Pancreas (tissue), 10 donors: ENCODE results near the gene COPE. TPM values are rescaled to one million over a fixed set of nuclear protein-coding genes. Genes with fewer than 3 reads are reported as not detected.

Source experiments
- ATAC-seq, 4 donors: fragments of 200-7000 bp; cut with Tn5 transposase; one replicate each; pipeline versions ENCODE4 v1.8.0 to v1.9.1; 2020; ENCODE audit warnings: mild to moderate bottlenecking in 4 of 4, moderate library complexity in 4 of 4
- DNase-seq, 6 donors: peaks; one replicate each; pipeline ENCODE4 v3.0.0-alpha.2; 2020
- FAIRE-seq: peaks from 2 replicates; lab custom pipeline; 2012; peaks lifted over from hg19 to GRCh38; lab: Jason Lieb, UNC
- H3K27ac ChIP-seq, 4 donors: fragments of 200-600 bp; sonication (generic); 1 replicate in 3 of 4; 2 replicates in 1 of 4; pipeline versions ENCODE4 v1.5.0 to v1.8.0; 2020
- H3K27me3 ChIP-seq, 4 donors: fragments of 200-600 bp; one replicate each; pipeline ENCODE4 v1.8.0; 2021
- H3K36me3 ChIP-seq, 3 donors: fragments of 200-600 bp; sonication (generic) in 1 of 3; one replicate each; pipeline versions ENCODE4 v1.5.0 to v1.8.0; 2020 to 2021
- H3K4me1 ChIP-seq, 3 donors: fragments of 200-600 bp; one replicate each; pipeline ENCODE4 v1.8.0; 2021
- H3K4me3 ChIP-seq, 4 donors: fragments of 200-600 bp; sonication (generic) in 2 of 4; one replicate each; pipeline versions ENCODE4 v1.5.0 to v1.8.0; 2020 to 2021
- H3K9me3 ChIP-seq, 4 donors: fragments of 200-600 bp; one replicate each; pipeline ENCODE4 v1.8.0; 2021
- WGBS, 2 donors: extraction: QIAGEN DNeasy Blood & Tissue Kit; methylation state at CpG; one replicate each; pipeline ENCODE4 v1.1.7; 2013; 5-methylcytosine and 5-hydroxymethylcytosine counted together
- intact Hi-C, 3 donors: fragments of 100-400 bp; cut with DNase I; formaldehyde crosslinking; loops; one replicate each; pipeline versions ENCODE4 v1.11.1 to v1.14.2; 2022
- polyA plus RNA-seq, 2 donors: library from polyadenylated mRNA; stranded (reverse); fragments of 200-250 nt; gene quantifications; one replicate each; pipeline ENCODE4 v1.2.3, GENCODE V29; 2013
- total RNA-seq, 6 donors: library from RNA; stranded (reverse); fragmentation: NEBNext Ultra II Directional in 4 of 6; extraction: Animal tissue kit (Norgen Biotek cat#: 25700) in 4 of 6; gene quantifications; one replicate each; pipeline versions ENCODE4 v1.2.1 to v1.2.4, GENCODE V29; 2021 to 2023
- TF ChIP-seq, protein P1 (sequence below), 4 donors: fragments of 200-600 bp; sonication (generic) in 3 of 4; IDR thresholded peaks; one replicate each; pipeline versions ENCODE4 v1.5.0 to v1.8.0; 2021; ENCODE audit warnings: antibody characterized with exemption in 4 of 4
- donor health status: healthy with polysubstance abuse.
- donor health status: DM: no; HTN: no; CAD: no; lungs with moderate emphysema.
- donor health status: DM: no; HTN: no; CAD: no.
- donor health status: control.
- donor health status: control.
- donor health status: Bipolar disorder and iron deficiency.
- donor health status: DM: yes; HTN: yes; CAD: no.
- donor health status: DM: no; HTN: no; CAD: no.
- donor health status: DM: no; HTN: no; CAD: no.
- donor health status: DM: yes; HTN: yes; CAD: no.

The COPE gene
- total and polyA plus RNA-seq, 8 donors = 58.2 to 200 (median 94.2) TPM

DNA sequence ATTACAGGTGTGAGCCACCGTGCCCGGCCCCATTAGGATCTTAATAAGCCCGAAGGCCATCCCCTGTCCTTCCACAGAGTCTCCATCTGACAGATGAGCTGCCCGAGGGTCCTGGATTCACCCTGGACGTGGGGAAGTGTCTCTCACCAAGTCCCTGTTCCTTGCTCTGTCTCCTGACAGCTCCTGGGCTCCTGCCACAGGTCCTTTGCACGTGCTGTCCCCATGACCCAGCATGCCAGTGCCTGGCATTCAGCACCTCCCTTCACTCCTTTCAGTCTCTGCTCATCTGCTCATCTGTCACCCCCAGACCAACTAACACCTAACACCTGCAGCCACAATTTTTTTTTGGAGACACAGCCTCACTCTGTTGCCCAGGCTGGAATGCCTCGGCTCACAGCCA is 37.7 kb downstream of the COPE start:
- TF ChIP-seq, protein P1, sequence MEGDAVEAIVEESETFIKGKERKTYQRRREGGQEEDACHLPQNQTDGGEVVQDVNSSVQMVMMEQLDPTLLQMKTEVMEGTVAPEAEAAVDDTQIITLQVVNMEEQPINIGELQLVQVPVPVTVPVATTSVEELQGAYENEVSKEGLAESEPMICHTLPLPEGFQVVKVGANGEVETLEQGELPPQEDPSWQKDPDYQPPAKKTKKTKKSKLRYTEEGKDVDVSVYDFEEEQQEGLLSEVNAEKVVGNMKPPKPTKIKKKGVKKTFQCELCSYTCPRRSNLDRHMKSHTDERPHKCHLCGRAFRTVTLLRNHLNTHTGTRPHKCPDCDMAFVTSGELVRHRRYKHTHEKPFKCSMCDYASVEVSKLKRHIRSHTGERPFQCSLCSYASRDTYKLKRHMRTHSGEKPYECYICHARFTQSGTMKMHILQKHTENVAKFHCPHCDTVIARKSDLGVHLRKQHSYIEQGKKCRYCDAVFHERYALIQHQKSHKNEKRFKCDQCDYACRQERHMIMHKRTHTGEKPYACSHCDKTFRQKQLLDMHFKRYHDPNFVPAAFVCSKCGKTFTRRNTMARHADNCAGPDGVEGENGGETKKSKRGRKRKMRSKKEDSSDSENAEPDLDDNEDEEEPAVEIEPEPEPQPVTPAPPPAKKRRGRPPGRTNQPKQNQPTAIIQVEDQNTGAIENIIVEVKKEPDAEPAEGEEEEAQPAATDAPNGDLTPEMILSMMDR (IDR thresholded peaks at IDR 0.05) = no peak
- ATAC-seq = no peak
- H3K9me3 ChIP-seq = no peaks in the 10 kb centered on the region
- H3K27me3 ChIP-seq = no peaks in the 10 kb centered on the region
- intact Hi-C loops = no loop called here
- no peak overlapping the region for H3K4me3 ChIP-seq
- WGBS, 2 donors = 87 to 90% methylated on average over 7 of the region's 7 CpGs
- no peaks in the 10 kb centered on the region for H3K36me3 ChIP-seq
- DNase-seq = no peak
- no peak overlapping the region for H3K27ac ChIP-seq
- FAIRE-seq = no peak
- no peaks in the 10 kb centered on the region for H3K4me1 ChIP-seq

DNA sequence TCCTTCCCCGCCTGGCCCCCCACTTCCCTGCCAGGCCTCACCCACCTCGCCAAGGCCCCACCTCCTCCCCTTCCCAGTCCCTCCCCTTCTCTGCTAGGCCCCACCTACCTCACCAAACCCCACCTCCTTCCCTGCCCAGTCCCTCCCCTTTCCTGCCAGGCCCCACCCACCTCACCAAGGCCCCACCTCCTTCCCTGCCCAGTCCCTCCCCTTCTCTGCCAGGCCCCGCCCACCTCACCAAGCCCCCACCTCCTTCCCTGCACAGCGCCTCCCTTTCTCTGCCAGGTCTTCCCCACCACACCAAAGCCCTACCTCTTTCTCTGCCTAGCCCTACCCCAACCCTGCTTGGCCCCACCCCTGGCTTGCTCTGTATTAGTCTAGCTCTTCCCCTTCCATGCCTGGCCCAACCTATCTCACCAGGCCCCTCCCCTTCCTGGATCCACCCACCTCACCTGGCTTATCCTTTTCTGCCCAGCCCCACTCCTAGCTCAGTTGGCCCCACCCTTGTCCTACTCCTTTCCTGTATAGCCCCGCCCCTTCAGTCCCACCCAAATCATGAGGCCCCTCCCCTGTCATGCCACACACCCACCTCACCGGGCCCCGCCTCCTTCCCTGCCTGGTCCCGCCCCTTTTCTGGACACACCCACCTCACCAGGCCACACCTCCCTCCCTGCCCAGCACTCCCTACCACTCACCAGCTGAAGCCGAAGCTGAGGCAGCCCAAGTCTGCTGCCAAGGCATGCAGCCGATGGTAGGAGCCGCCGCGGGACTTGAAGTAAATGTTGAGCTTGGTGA is 39.4 kb downstream of the COPE start:
- H3K36me3 ChIP-seq = no peaks in the 10 kb centered on the region
- H3K27ac ChIP-seq = no peak overlapping the region
- ATAC-seq (peak; percentile 40 to 69 (median 58)), FAIRE-seq (no peak), DNase-seq (peak in 2 of 6 donors; percentile 47 to 77)
- WGBS, 2 donors = 59% methylated on average over 13 of the region's 13 CpGs
- H3K4me1 ChIP-seq = no peaks in the 10 kb centered on the region
- TF ChIP-seq, protein P1 (IDR thresholded peaks at IDR 0.05) = no peak
- no peaks in the 10 kb centered on the region for H3K27me3 ChIP-seq
- H3K9me3 ChIP-seq = no peaks in the 10 kb centered on the region
- intact Hi-C loops = no loop called here
- H3K4me3 ChIP-seq = no peak overlapping the region

DNA sequence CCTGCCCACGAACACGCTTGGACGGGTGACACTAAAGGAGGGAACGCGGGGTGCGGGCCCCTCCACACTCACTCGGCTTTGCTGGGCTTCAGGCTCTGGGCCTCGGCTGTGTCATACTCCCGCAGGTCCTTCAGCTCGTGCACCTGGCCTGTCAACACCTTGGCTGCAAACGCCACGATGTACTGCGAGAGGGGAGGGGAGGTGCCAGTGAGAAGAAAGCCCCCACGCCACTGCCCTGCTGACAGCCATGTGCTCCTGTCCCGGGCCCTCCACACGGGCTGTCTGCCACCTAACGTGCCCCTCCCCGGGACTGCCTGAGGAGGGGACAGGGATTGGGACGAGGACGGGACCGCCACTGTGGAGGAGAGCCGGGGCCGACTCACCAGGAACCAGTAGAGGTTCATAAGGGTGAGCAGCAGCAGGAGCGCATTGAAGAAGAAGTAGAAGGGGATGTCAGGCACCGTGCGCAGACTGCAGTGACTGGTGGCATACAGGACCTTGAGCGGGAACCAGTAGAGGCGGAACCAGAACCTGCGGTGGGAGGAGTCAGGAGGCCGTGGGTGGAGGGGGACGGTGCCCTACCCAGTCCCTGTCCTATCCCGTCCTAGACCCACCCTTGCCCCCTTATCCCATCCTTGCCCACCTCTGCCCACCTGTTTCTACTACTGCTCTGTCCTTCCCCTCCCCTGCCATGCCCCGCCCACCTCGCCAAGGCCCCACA is 40.2 kb downstream of the COPE start:
- H3K27ac ChIP-seq = no peak overlapping the region
- peak in 1 of 6 donors; percentile 72 for DNase-seq
- H3K4me3 ChIP-seq = no peak overlapping the region
- TF ChIP-seq, protein P1 (IDR thresholded peaks at IDR 0.05) = no peak
- no peaks in the 10 kb centered on the region for H3K27me3 ChIP-seq
- no peaks in the 10 kb centered on the region for H3K36me3 ChIP-seq
- H3K9me3 ChIP-seq = no peaks in the 10 kb centered on the region
- 73 to 81% methylated on average over 33 to 34 of the region's 34 CpGs for WGBS, 2 donors
- peak in 2 of 4 donors; percentile 12 to 18 for ATAC-seq
- intact Hi-C loops = no loop called here
- FAIRE-seq = no peak
- no peaks in the 10 kb centered on the region for H3K4me1 ChIP-seq

DNA sequence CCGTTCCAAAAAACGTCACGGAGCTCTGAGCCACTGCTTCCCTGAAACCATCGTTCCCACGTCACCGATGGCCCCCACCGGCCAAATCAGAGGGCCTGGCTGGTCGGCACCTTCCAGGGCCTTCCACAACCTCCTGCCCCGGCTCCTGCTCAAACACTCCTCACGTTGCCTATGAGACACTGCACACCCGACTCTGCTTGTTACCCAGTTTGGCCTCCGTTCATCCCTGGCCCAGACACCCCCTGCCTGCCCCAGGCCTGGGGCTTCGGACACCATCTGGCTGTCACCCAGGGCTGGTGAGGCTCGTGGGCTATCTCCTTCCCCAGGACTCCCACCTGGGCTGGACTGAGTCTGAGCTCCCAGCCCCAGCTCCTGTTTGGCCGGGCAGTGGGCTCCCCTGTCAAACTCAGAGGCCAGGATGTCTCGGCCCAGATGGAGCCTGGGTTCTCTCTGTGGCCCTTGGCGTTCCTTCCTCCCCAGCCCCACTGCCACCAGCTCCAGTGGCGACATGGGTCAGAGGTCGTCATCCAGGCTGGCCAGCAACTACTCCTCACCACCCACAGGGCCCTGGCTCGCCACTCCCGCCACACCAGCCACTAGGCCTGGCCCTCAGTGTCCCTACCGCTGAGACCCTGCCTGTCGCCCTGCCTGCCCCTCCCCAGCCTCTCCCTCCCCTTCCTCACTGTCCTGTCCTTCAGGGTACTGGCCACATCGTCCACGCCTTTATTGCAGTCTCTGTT is 41.0 kb downstream of the COPE start:
- 74 to 81% methylated on average over 25 of the region's 25 CpGs for WGBS, 2 donors
- no peaks in the 10 kb centered on the region for H3K27me3 ChIP-seq
- intact Hi-C loops = no loop called here
- H3K36me3 ChIP-seq = no peaks in the 10 kb centered on the region
- ATAC-seq (peak in 1 of 4 donors; percentile 6), FAIRE-seq (no peak), DNase-seq (peak in 1 of 6 donors; percentile 59)
- H3K4me3 ChIP-seq = no peak overlapping the region
- TF ChIP-seq, protein P1 (IDR thresholded peaks at IDR 0.05) = no peak
- no peaks in the 10 kb centered on the region for H3K9me3 ChIP-seq
- no peaks in the 10 kb centered on the region for H3K4me1 ChIP-seq
- no peak overlapping the region for H3K27ac ChIP-seq
